Raji (cell line): Measurements from ENCODE around the gene SH3RF2.

Source experiments
- POLR2A ChIP-seq: IDR thresholded peaks from 2 replicates; pipeline ENCODE4 v1.6.1; 2011; ENCODE audit warnings: low read depth, low read length, control low read depth; ENCODE audit not compliant: insufficient read depth

Gene SH3RF2

DNA sequence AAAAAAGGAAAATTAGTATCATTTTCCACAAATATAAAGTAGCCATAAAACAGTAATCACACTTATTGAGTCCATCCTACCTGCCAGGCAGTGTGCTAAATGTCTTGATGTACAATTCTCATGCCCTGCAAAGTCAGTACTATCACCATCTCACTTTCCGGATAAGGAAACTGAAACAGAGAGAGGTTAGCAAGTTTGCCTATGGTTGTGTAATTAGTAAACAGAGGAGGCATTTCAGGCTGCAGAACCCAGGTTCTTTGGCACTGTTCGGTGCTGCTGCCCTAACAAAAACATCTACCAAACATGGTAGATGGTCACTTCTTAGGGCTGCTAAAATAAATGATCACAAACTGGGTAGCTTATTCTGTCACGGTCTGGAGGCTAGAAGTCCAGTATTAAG is 146.4 kb downstream of the SH3RF2 start:
- no peak for TF ChIP-seq POLR2A

- TF ChIP-seq POLR2A = no peak
These were observed 148.0 kb downstream of the SH3RF2 start for GRCh38 chr5:146084376-146084775.

GRCh38 chr5:146088098-146088497 is 151.7 kb downstream of the SH3RF2 start:
- TF ChIP-seq POLR2A = no peak

DNA sequence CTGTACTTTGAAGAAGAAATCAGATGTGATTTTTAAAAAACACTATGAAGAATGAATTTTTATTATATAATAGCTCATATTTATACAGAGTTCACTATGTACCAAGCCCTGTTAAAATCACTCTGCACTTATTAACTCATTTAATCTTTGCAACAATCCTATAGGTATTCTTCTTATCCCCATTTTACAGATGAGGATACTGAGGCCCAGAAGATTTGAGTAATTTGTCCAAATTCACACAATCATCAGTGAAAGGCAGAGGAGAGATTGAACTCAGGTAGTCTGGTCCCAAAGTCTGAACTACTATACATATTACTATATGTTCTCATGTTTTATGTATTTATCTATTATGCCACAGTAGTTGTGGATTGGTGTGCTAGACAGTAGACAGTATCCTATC is 152.9 kb downstream of the SH3RF2 start:
- TF ChIP-seq POLR2A = no peak

- no peak for TF ChIP-seq POLR2A
These were observed 155.5 kb downstream of the SH3RF2 start for GRCh38 chr5:146091881-146092280.

DNA sequence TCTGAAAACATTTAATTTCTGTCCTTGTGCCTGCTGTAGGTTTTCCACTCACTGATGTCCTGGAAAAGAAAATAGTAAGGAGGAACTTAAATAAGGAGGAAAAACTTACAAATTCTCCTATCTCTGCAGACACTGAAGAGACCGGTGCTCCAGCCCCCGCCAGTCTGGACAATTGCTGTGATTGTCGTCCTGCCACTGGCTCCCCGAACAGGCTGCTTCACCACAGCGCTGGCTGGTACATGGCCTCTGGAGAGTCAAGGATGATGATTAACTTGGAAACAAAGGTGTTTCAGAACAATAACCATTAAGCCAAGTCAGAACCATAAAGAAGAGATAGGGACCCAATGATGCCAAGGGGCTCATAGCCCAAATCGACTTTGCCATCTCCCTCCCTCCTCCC is 161.7 kb downstream of the SH3RF2 start:
- TF ChIP-seq POLR2A = no peak

- no peak for TF ChIP-seq POLR2A
These were observed 165.3 kb downstream of the SH3RF2 start for GRCh38 chr5:146101646-146102045.

- TF ChIP-seq POLR2A = no peak
These were observed 167.2 kb downstream of the SH3RF2 start for GRCh38 chr5:146103594-146103993.

DNA sequence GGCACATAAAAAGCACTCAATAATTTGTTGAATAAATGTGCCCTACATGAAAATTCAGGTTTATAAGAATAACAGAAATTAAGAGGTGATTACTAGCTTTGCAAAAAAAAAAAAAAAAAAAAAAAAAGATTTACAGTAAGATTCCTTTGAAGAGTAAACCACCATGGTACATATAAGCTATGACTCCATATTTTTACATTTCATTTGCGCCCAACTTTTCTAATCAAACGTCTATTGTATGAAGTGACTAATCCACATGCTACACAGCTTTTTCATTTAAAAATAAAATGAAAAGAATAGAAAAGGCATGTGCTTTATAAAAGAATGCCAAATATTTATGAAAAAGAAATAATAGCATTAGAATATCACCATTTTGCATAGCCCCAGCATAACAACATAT is 169.1 kb downstream of the SH3RF2 start, which contains the start of gene PLAC8L1:
TSS of gene PLAC8L1 (minus strand) at position 101 of the 400 bp plus-strand sequence. CDS start 1,266 bp downstream, outside the sequence.
- TF ChIP-seq POLR2A = no peak

- no peak for TF ChIP-seq POLR2A
These were observed 171.5 kb downstream of the SH3RF2 start for GRCh38 chr5:146107901-146108300.

DNA sequence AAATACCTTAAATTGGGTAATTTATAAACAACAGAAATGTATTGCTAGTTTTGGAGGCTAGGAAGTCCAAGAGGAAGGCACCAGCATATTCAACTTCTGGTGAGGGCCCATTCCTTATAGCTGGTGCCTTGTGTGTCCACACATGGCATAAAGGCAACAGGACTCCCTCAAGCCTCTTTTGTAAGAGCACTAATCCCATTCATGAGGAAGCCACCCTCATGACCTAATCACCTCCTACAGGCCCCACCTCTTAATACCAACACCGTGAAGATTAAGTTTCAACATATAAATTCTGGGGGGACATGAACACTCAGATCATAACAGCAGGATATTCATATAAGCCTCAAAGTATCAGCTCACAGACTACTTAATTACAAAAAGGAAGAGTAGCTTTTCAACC is 173.0 kb downstream of the SH3RF2 start:
- TF ChIP-seq POLR2A = no peak

DNA sequence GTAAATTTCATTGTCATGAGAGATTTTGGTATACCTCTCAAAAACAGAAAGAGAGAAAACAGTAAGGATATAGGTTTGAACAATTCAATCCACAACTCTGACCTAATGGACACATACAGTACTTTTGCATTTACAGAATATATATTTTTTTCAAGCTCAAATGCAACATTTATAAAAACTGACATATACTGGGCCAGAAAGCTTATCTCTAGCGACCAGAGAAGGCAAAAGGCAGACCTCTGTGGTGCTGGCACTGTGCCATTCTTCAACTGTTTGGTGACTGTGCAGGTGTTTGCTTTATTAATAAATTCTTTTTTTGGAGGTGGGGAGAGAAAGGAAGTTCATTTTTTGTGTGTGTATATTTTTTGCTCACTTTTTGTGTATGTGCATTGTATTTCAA is 175.0 kb downstream of the SH3RF2 start:
- no peak for TF ChIP-seq POLR2A

- TF ChIP-seq POLR2A = no peak
These were observed 176.1 kb downstream of the SH3RF2 start for GRCh38 chr5:146112476-146112875.
